ENCODE data around the gene METAP2. TPM values are rescaled to one million over a fixed set of nuclear protein-coding genes. Genes with fewer than 3 reads are reported as not detected.

METAP2 gene
- total and polyA plus RNA-seq, 2 of the 8 experiments (the other 6 are each of a cell fraction or from before 2014, with no cell fraction given), result 41.3 to 114 TPM

GRCh38 chr12:95499772-95500171 lies 25.8 kb downstream of the METAP2 start:
- H3K18ac ChIP-seq (ENCODE audit: extremely low read depth, low read length), result no peak overlapping the region
- H3K79me2 ChIP-seq (ENCODE audit: control insufficient read depth in 1 of 2, insufficient read depth in 2 of 2, low read length in 2 of 2), result peaks cover 0 to 28% of the 10 kb centered on the region in 2 experiments; a peak in 2 of 4 replicates
- no peak overlapping the region for H3K14ac ChIP-seq (ENCODE audit: insufficient read length)
- H2BK12ac ChIP-seq (ENCODE audit: low read depth, low read length), result no peak overlapping the region
- H4K5ac ChIP-seq (ENCODE audit: insufficient read length, low read depth, low read length), result no peak overlapping the region
- no peak for FAIRE-seq
- no peaks in the 10 kb centered on the region for H3K23me2 ChIP-seq (ENCODE audit: low read depth, low read length)
- H3K4me3 ChIP-seq (ENCODE audit: extremely low read depth in 1 of 4, insufficient read depth in 2 of 4, low read depth in 3 of 4, low read length in 4 of 4), result no peak overlapping the region
- no peak overlapping the region for H3K27ac ChIP-seq (ENCODE audit: low read depth, low read length)
- ChIA-PET CTCF (ENCODE audit: partially characterized antibody) (no interaction called here), POLR2A (ENCODE audit: partially characterized antibody) (no interaction called here)
- H3K23ac ChIP-seq (ENCODE audit: insufficient read length), result no peak overlapping the region
- no peak overlapping the region for H4K91ac ChIP-seq (replicated peaks; ENCODE audit: insufficient read length, low read length)
- H3K4me2 ChIP-seq (ENCODE audit: insufficient read depth in 1 of 2, low read depth in 2 of 2, low read length in 2 of 2), result no peak overlapping the region
- H3K4ac ChIP-seq (replicated peaks; ENCODE audit: insufficient read length, low read depth, low read length), result no peak overlapping the region
- H2BK5ac ChIP-seq (ENCODE audit: low read depth, low read length), result no peak overlapping the region
- no peaks in the 10 kb centered on the region for H3K4me1 ChIP-seq (replicated peaks in 1 of 4; ENCODE audit: control insufficient read depth in 3 of 4, insufficient read depth in 4 of 4, low read length in 3 of 4)
- no peak overlapping the region for H2BK120ac ChIP-seq (replicated peaks; ENCODE audit: low read depth, low read length)
- WGBS, 2 experiments (ENCODE audit: extremely low coverage in 1 of 2, insufficient coverage in 1 of 2, insufficient read length in 1 of 2, insufficient replicate concordance in 2 of 2, low coverage in 1 of 2, low lambda C conversion rate in 2 of 2, missing lambda C conversion rate in 1 of 2), result 98% methylated on average over 2 of the region's 2 CpGs; no CpG with 5 or more reads in 1 of the 2 experiments
- H4K8ac ChIP-seq (ENCODE audit: extremely low read depth, insufficient read depth, low read length), result no peak overlapping the region
- no peak for DNase-seq (ENCODE audit: low read depth in 1 of 2, low spot score in 2 of 2)
- peaks cover 3% of the 10 kb centered on the region; the same call in 1 of the 2 replicates for H3K79me1 ChIP-seq (ENCODE audit: low read depth, low read length)
- peaks cover 11 to 66% (median 35%) of the 10 kb centered on the region in 4 experiments for H3K36me3 ChIP-seq (ENCODE audit: control insufficient read depth in 2 of 4, insufficient read depth in 4 of 4, low read length in 3 of 4)
- TF ChIP-seq BACH1 (IDR thresholded peaks at IDR 0.05; ENCODE audit: low read length) (no peak), YY1 (IDR thresholded peaks at IDR 0.05; ENCODE audit: low read depth, low read length) (no peak), SP1 (IDR thresholded peaks at IDR 0.05; ENCODE audit: low read depth, low read length) (no peak)
- no peak overlapping the region for H2AK5ac ChIP-seq (ENCODE audit: low read depth, low read length)
- no peak overlapping the region for H2AFZ ChIP-seq (ENCODE audit: low read length)
- no peak overlapping the region for H3K56ac ChIP-seq (replicated peaks; ENCODE audit: insufficient read length, low read depth, low read length)
- no peak overlapping the region for H2BK20ac ChIP-seq (ENCODE audit: low read length)
- no peaks in the 10 kb centered on the region for H3K9me3 ChIP-seq (ENCODE audit: insufficient read depth in 2 of 2, low read depth in 1 of 2, low read length in 1 of 2)
- no peak overlapping the region for H3K9ac ChIP-seq (replicated peaks in 1 of 4; ENCODE audit: extremely low read depth in 1 of 4, low read depth in 3 of 4, low read length in 3 of 4)
- peaks cover 3 to 4% of the 10 kb centered on the region in 2 experiments for H4K20me1 ChIP-seq (replicated peaks in 1 of 2; ENCODE audit: control insufficient read depth in 1 of 2, insufficient read depth in 2 of 2, low read length in 2 of 2)
- no peak overlapping the region for H2BK15ac ChIP-seq (ENCODE audit: low read length)
- H3K27me3 ChIP-seq (replicated peaks in 1 of 4; ENCODE audit: control insufficient read depth in 3 of 4, extremely low read depth in 1 of 4, insufficient read depth in 3 of 4, low read length in 3 of 4), result no peaks in the 10 kb centered on the region

All from H1 (cell line).